IPS-NIHi7 (cell line): ENCODE results near the gene NPTX2.
A peak's percentile ranks its signal among the peaks of the same experiment; 100 is the strongest.

Source experiments
- DNase-seq: peaks from one replicate; pipeline ENCODE4 v3.0.0; 2012; ENCODE audit warnings: mixed read lengths; ENCODE audit errors: extremely low spot score

The NPTX2 gene

DNA sequence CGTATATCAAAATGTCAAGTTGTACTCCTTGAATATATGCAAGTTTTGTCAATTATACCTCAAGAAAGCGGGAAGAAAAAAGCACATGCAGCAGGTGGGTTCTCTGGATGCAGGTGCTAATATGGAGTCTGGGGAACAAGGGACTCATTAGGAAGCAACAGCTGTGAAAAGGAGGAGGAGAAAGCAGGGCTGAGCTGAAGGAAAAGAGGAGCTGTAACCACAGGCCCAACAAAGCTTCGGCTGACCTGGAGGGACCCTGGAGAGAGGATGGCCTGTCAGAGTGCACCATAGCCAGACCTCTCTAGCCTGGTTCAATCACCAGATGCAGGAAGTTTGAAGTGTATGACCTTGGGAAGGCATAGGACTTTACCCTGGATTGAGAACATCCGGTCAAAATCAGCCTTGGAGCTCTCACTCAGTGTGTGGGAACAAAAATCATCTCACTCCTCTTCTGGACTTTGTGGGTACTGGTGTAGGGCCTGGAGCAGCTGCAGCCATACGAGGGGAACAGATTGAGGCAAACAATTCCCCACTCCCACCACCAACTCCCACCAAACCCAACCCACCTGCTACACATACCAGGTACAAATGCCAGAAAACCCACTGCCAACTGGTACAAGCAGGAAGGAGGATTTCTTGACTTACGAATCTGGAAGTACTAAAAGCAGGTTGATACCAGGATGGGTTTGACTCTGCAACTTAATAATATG is 36.7 kb downstream of the NPTX2 start:
- DNase-seq = no peak

DNA sequence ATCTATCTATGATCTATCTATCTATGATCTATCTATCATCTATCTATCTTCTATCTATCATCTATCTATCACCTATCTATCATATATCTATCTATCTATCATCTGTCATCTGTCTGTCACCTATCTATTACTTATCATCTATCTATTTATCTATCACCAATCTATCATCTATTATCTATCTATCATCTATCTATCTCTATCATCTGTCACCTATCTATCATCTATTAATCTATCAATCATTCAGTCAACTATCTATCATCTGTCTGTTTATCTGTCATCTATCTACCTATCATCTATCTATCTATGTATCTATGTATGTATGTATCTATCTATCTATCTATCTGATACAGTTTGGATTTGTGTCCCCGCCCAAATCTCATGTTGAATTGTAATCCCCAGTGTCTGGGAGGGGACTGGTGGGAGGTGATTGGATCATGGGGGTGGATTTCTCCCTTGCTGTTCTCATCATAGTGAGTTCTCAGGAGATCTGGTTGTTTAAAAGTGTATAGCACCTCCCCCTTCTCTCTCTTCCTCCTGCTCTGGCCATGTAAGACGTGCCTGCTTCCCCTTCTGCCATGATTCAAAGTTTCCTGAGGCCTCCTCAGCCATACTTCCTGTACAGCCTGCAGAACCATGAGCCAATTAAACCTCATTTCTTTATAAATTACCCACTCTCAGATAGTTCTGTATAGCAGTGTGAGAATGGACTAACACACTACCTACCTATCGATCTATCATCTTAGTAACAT is 37.6 kb downstream of the NPTX2 start:
- no peak for DNase-seq

DNA sequence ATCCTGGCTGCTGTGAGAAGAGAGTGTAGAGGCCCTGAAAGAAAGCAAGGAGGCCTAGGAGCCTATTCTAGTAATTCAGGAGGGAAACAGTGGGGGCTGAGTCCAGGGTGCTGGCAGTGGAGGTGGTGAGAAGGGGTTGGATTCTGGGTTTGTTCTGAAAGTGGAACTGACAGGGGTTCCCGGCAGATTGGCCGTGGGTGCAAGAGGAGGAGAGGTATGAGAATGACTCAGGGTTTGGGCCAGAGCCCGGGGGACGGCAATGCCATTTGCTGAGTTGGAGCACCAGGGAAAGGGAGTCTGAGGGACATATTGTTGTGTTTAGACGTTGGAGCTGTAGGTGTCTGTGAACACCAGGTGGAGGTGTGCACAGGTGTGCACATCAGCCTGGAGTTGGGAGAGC is 38.5 kb downstream of the NPTX2 start:
- DNase-seq = no peak

DNA sequence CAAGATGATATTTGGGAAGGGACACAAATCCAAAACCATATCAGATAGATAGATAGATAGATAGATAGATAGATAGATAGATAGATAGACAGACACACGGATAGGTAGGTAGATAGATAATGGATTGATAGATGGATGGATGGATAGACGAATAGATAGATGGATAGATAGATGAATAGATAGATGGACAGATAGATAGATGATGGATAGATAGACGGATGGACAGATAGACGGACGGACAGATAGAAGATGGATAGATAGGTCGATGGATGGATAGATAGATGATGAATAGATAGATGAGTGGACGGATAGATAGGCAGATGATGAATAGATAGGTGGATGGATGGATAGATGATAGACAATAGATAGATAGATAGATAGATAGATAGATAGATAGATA is 39.8 kb downstream of the NPTX2 start:
- DNase-seq = no peak

DNA sequence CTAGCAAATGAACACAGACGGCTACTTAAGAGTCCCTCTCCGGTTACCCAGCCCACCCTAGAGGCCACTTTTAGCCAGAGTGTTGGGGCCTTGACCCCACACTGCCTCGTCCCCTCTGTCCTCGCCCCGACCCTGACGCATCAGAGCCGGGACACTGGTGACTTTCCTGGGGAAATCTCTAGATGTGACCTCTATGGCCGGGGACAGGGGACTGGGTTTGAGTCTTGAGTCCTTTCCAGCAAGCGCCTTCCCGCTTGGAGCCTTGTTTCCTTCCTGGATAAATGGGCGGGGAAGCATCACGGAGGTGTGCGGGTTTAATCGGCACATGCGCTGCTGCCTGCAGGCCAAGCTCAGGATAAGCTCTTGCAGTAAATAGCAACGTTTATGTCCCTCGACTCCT is 40.7 kb downstream of the NPTX2 start:
- DNase-seq = no peak

DNA sequence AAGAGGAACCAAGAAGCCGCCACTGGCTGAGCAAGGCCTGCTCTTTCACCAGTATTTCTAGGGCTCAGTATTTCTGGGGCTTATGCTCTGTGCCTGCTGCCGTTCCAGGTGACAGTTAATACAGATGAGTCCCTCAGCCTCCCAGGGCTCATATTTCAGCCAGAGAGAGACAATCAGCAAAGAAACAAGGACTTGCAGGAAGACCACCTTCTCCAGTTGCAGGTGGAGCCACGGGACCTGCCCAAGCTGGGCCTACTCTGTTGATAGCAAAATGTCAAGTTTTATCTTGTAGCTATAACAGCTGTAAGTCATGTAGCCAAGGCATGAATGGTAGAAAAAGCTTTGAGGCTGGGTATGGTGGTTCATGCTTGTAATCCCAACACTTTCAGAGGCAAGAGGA is 42.7 kb downstream of the NPTX2 start:
- DNase-seq = no peak

DNA sequence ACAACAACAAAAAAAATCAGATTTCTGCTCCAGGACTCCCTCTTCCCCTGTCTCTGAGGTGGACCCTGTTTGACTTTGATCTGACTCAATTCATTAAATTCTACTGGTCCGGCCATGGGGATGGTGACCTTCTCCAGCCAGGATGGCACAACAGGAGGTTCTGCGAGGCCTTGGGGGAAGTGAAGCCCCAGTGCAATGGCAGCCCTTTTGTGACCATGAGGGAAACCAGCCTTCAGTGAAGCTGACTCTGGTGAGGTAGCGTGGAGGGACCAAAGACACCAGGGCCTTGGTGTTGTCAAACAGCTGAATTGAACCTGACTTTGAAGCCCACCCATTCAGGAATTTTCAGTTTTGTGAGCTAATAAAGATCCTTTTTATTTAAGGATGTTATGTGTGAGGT is 44.5 kb downstream of the NPTX2 start:
- DNase-seq = no peak

DNA sequence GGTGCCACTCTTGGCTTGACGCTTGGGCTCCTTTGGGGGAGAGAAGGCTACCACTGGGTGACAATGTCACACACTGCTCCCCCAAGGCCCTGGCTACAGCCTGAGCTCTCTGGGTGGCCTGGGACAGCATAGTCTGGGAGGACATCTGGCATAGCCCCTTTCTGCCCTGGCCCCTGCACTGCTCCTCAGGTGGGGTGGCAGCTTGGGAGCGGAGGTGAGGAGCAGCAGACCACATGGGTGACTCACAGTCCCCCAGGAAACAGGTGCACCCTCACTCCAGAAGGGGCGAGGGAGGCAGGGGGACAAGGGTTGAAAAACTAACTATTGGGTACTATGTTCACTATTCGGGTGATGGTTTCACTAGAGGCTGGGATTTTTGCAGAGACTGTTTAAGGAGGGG is 45.2 kb downstream of the NPTX2 start:
- no peak for DNase-seq

DNA sequence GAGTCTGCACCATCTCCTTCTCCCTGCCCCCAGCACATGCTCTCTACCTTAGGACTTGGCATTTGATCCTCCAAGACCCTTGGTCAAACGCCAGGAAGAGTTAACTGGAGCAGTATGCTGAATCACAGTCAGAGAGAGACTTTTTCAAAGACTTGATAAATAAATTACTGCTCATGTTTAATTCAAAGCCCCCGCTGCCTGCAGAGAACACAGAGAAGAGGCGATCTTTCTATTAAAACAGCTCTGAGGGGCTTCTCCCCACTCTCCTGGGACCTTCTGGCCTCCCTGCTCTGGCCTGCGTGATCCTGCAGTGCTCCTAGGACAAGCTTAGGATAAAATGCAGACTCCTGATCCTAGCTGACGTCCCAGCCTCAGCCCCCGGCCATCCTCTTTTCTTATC is 47.8 kb downstream of the NPTX2 start:
- DNase-seq = no peak

DNA sequence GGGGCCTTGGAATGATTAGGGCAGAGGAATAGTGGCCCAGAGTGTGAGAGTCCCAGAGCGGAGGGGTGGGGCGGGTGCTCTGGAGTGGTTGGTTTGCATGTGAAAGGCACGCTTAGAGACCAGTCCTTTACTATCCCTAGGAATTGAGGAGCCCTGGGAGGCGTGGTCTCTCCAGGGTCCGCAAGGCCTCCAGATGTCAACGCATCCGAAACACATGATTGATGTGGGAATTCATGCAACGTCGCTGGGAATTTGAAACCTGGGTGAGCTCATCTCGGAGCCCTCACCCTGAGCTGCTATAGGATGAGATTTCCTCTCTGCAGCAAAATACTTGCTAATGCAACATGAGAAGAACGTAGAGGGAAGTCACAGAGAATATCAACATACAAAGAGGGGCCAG is 51.2 kb downstream of the NPTX2 start:
- peak; percentile 82 for DNase-seq

DNA sequence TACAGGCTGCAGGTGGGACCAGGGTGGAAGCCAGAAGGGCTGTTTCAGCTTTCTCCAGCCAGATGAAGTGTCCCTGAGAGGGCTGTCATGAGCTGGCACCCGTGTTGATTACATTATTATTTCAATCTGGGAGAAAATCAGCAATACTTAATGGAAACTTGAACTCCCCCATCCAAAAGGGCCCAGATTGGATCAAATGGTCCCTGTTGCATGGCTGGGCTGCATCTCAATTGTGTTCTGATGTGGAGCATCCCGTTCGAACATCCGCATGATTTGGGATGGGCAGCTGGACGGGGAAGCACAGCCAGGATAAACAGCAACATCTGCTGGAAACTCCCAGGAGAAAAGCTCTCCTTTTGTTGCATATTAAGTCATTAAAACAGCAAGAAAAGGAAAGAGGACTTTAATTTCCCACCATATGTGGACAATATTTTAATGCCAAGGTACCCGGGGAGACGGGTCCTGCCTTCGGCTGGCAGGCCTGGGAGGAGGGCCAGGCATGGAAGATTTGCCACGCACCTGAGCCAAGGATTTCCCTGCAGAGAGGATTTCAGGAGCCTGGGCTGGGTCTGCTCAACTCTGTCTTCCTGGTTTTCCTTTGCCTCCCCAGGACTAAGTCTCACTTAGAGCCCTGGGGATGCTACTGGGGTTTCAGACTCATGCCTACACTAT is 52.4 kb downstream of the NPTX2 start:
- DNase-seq = no peak

DNA sequence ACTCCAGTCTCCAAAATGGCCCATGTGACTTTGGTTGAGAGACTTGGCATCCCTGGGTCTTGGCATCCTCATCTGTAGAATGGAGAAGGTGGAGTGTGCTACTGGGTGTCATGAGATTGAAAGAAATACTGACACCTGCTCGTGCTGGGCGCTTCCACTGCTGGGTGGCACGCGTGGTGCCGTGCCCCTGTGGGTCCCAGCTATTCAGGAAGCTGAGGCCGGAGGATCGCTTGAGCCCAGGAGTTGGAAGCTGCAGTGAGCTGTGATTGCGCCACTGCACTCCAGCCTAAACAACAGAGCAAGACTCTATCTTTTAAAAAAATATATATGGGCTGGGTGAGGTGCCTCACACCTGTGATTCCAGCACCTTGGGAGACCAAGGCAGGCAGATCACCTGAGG is 53.1 kb downstream of the NPTX2 start:
- no peak for DNase-seq

DNA sequence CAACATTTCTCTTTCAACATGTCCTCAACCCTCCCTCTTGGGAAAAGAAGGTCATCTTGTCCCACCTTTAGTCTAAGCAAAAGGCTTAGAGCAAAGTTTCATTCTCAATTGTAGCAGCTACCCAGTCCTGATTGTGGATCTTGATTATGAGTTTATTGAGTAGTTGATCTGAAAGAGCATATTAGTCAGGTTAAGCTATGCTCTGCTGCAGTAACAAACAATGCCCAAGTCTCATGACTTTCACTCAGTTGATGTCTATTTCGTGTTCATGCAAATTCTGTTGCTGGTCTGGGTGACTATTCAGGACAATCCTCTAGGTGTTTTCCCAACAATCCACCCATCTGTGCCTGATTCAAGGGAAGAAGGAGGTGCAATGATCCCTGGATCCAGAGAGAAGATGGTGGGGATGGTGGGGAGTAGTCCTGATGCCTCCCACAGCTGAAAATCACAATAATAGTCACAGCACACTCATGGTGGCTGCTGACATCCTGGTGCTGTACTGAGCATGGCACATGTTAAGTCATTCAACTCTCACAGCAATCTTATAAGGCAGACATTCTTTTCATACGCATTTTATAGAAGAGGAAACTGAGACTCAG is 54.7 kb downstream of the NPTX2 start:
- DNase-seq = no peak

DNA sequence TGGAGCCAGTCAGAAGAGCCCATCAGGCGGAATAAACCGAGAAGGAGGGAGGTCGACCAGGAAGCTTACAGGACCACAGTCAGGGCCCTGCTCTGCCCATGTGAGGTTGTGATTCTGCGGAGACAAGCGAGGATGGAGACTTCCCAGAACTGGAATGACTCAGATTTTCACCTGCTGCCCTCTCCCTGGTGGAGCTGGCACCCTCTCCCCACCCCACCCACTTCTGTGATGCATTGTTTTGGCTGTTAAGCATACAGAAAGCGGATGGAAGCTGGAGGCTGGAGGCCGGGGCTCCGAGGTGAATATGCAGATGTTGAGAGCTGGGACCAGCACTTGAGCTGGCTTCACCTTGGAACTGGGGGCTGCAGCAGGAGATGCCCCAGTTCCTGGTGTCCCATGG is 57.4 kb downstream of the NPTX2 start:
- DNase-seq = no peak

DNA sequence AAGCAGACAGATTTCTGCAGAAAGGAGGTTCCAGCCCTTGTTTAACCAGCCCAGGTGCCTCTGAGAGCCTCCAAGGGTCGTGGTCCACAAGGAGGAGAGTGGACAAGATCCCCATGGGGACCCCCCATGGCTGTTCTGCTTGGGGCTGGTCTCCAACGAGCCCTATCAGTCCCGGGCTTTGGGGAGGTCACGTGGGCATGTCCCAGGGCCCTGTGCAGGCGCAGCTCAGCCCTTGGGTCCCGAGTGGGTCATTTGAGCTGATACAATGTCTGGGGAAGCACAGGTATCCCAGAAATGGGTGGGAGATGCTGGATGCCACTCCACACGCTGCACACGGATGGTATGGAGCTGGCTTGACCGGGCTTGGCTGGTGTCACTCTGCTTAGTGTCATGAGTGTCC is 57.8 kb downstream of the NPTX2 start:
- no peak for DNase-seq

DNA sequence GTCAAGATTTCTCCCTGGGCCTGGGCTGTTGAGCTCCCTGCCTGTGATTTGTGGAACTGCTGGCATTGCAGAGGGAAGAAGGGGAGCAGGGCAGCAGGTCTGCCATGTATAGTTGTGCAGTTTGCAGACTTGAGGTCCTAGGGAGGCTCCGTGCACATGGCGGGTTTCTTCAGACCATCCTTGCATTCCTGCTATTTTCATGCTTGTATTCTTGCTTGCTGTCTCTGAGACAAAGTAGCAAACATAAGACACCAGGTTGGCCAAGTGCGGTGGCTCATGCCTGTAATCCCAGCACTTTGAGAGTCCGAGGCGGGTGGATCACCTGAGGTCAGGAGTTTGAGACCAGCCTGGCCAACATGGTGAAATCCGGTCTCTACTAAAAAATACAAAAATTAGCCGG is 61.1 kb downstream of the NPTX2 start:
- DNase-seq = no peak
